Stomach (tissue), 4 donors: ENCODE data around the gene HNRNPM.

Experiments
- CTCF ChIP-seq, 7 experiments: fragments of 450-650 bp in 4 of 7; fragments of 200-600 bp in 3 of 7; sonication (generic) in 3 of 7; IDR thresholded peaks; one replicate each; pipeline ENCODE4 v1.5.1; 2016 to 2019; ENCODE audit warnings: antibody characterized with exemption in 7 of 7, control low read depth in 2 of 7, mild to moderate bottlenecking in 1 of 7
- POLR2AphosphoS5 ChIP-seq, 3 donors: sonication (generic); formaldehyde crosslinking; IDR thresholded peaks; one replicate each; pipeline ENCODE4 v1.6.1; 2016; ENCODE audit warnings: antibody characterized with exemption in 3 of 3

GRCh38 chr19:8438236-8438635 lies 6.5 kb upstream of the HNRNPM start:
- no peak for TF ChIP-seq POLR2AphosphoS5 (IDR thresholded peaks at IDR 0.05)
- TF ChIP-seq CTCF (IDR thresholded peaks at IDR 0.05): no peak
